Liver (tissue), 9 donors: Measurements from ENCODE around the gene NR6A1. TPM values are rescaled to one million over a fixed set of nuclear protein-coding genes. Genes with fewer than 3 reads are reported as not detected.

Experiments used
- DNase-seq: peaks from one replicate; pipeline ENCODE4 v3.0.0-alpha.2; 2017; ENCODE audit warnings: low spot score
- H3K27ac ChIP-seq, 2 donors: one replicate each; pipeline ENCODE4 v1.7.0; 2013; ENCODE audit warnings: inconsistent platforms in 2 of 2, low read length in 2 of 2, control low read depth in 1 of 2, low read depth in 1 of 2, mild to moderate bottlenecking in 1 of 2
- H3K27me3 ChIP-seq, 4 donors: one replicate each; pipeline versions ENCODE4 v1.6.1 to v1.7.0; 2013; ENCODE audit warnings: low read length in 3 of 4, inconsistent platforms in 1 of 4, mild to moderate bottlenecking in 1 of 4, moderate library complexity in 1 of 4; ENCODE audit not compliant: control insufficient read depth in 4 of 4, insufficient read depth in 4 of 4
- H3K36me3 ChIP-seq, 4 donors: one replicate each; pipeline versions ENCODE4 v1.6.1 to v1.7.0; 2013; ENCODE audit warnings: low read length in 3 of 4, mild to moderate bottlenecking in 3 of 4, low read depth in 1 of 4, moderate library complexity in 1 of 4; ENCODE audit not compliant: control insufficient read depth in 4 of 4, insufficient read depth in 3 of 4
- H3K4me1 ChIP-seq, 4 donors: one replicate each; pipeline versions ENCODE4 v1.6.1 to v1.7.0; 2013; ENCODE audit warnings: low read length in 3 of 4, mild to moderate bottlenecking in 3 of 4, moderate library complexity in 1 of 4; ENCODE audit not compliant: control insufficient read depth in 4 of 4, insufficient read depth in 4 of 4
- H3K4me3 ChIP-seq, 3 donors: one replicate each; pipeline versions ENCODE4 v1.6.1 to v1.7.0; 2013; ENCODE audit warnings: low read length in 3 of 3, control low read depth in 1 of 3, low read depth in 1 of 3, mild to moderate bottlenecking in 1 of 3
- H3K9ac ChIP-seq, 2 donors: one replicate each; pipeline ENCODE4 v1.7.0; 2013; ENCODE audit warnings: low read length in 2 of 2, mild to moderate bottlenecking in 2 of 2, moderate library complexity in 2 of 2, control low read depth in 1 of 2, low read depth in 1 of 2
- H3K9me3 ChIP-seq, 4 donors: one replicate each; pipeline versions ENCODE4 v1.6.1 to v1.7.0; 2013; ENCODE audit warnings: low read length in 3 of 4; ENCODE audit not compliant: control insufficient read depth in 4 of 4
- ATF3 ChIP-seq: IDR thresholded peaks from 2 replicates; pipeline ENCODE4 v1.6.1; 2016; ENCODE audit warnings: antibody characterized with exemption
- CTCF ChIP-seq: fragments of 150-350 bp; IDR thresholded peaks from 2 replicates; pipeline ENCODE4 v1.5.1; 2017; ENCODE audit warnings: improper control_type of control experiment, low read depth, low read length; ENCODE audit not compliant: missing input control
- EGR1 ChIP-seq, 2 donors: IDR thresholded peaks; 2 replicates each; pipeline ENCODE4 v1.6.1; 2016 to 2018; ENCODE audit warnings: antibody characterized with exemption in 2 of 2, low read depth in 2 of 2
- FOXA1 ChIP-seq: IDR thresholded peaks from 2 replicates; pipeline ENCODE4 v1.6.1; 2016; ENCODE audit warnings: antibody characterized with exemption
- FOXA2 ChIP-seq: IDR thresholded peaks from 2 replicates; pipeline ENCODE4 v1.6.1; 2016; ENCODE audit warnings: antibody characterized with exemption
- GABPA ChIP-seq, 2 donors: IDR thresholded peaks in 1 of 2; conservative IDR thresholded peaks in 1 of 2; 2 replicates each; pipeline ENCODE4 v1.6.1; 2016; ENCODE audit warnings: antibody characterized with exemption in 2 of 2, mild to moderate bottlenecking in 1 of 2, moderate library complexity in 1 of 2
- HNF4A ChIP-seq, 2 donors: conservative IDR thresholded peaks; 2 replicates each; pipeline ENCODE4 v1.6.1; 2016; ENCODE audit warnings: antibody characterized with exemption in 2 of 2, mild to moderate bottlenecking in 2 of 2
- HNF4G ChIP-seq: IDR thresholded peaks from 2 replicates; pipeline ENCODE4 v1.6.1; 2016; ENCODE audit warnings: antibody characterized with exemption
- JUND ChIP-seq, 2 donors: IDR thresholded peaks; 2 replicates each; pipeline ENCODE4 v1.6.1; 2016; ENCODE audit warnings: antibody characterized with exemption in 2 of 2
- MAX ChIP-seq: IDR thresholded peaks from 2 replicates; pipeline ENCODE4 v1.6.1; 2016; ENCODE audit warnings: antibody characterized with exemption
- NR2F2 ChIP-seq: IDR thresholded peaks from 2 replicates; pipeline ENCODE4 v1.6.1; 2016; ENCODE audit warnings: antibody characterized with exemption
- RAD21 ChIP-seq, 2 donors: IDR thresholded peaks; 2 replicates each; pipeline ENCODE4 v1.6.1; 2016; ENCODE audit warnings: antibody characterized with exemption in 2 of 2, mild to moderate bottlenecking in 2 of 2
- REST ChIP-seq: IDR thresholded peaks from 2 replicates; pipeline ENCODE4 v1.6.1; 2016; ENCODE audit warnings: antibody characterized with exemption, mild to moderate bottlenecking
- RXRA ChIP-seq, 2 donors: IDR thresholded peaks; 2 replicates each; pipeline ENCODE4 v1.6.1; 2017 to 2018; ENCODE audit warnings: antibody characterized with exemption in 2 of 2, mild to moderate bottlenecking in 1 of 2
- SP1 ChIP-seq: IDR thresholded peaks from 2 replicates; pipeline ENCODE4 v1.6.1; 2018; ENCODE audit warnings: antibody characterized with exemption, mild to moderate bottlenecking
- TAF1 ChIP-seq: conservative IDR thresholded peaks from 2 replicates; pipeline ENCODE4 v1.6.1; 2016; ENCODE audit warnings: antibody characterized with exemption, mild to moderate bottlenecking
- YY1 ChIP-seq: IDR thresholded peaks from 2 replicates; pipeline ENCODE4 v1.6.1; 2016; ENCODE audit warnings: antibody characterized with exemption, mild to moderate bottlenecking
- ZBTB33 ChIP-seq: IDR thresholded peaks from 2 replicates; pipeline ENCODE4 v1.6.1; 2016; ENCODE audit warnings: antibody characterized with exemption
- WGBS: extraction: QIAGEN DNeasy Blood & Tissue Kit; methylation state at CpG from one replicate; pipeline ENCODE4 v1.1.7; 2013; 5-methylcytosine and 5-hydroxymethylcytosine counted together
- polyA plus RNA-seq, 2 donors: library from polyadenylated mRNA; stranded (reverse) in 1 of 2; unstranded in 1 of 2; fragments of 200-250 nt in 1 of 2; fragments of >200 nt in 1 of 2; fragmentation: Nextera tagmentation in 1 of 2; extraction: Ambion mirVana in 1 of 2; gene quantifications; one replicate each; pipeline versions ENCODE4 v1.2.1 to v1.2.3, GENCODE V29; 2013 to 2015
- total RNA-seq, 2 donors: library from RNA; depleted of rRNA; stranded (reverse); fragments of >200 nt; gene quantifications; one replicate each; pipeline ENCODE4 v1.2.3, GENCODE V29; 2014
- donor health status: healthy.
- donor health status: healthy.
- donor health status: healthy.
- donor health status: healthy.
- donor health status: healthy.

The NR6A1 gene
- total and polyA plus RNA-seq, 4 donors: 0.72 to 6.1 (median 2.1) TPM

GRCh38 chr9:124507880-124508423 lies 263.2 kb downstream of the NR6A1 start:
- Histone ChIP-seq H3K27me3 (peaks cover 0 to 15% (median 6%) of the 10 kb centered on the region in 4 donors), H3K27ac (no peak overlapping the region), H3K4me3 (no peak overlapping the region), H3K9me3 (no peaks in the 10 kb centered on the region), H3K36me3 (no peaks in the 10 kb centered on the region), H3K4me1 (peaks cover 13 to 32% (median 18%) of the 10 kb centered on the region in 4 donors), H3K9ac (no peak overlapping the region)
- 96% methylated on average over 11 of the region's 11 CpGs for WGBS
- no peak for DNase-seq
- TF ChIP-seq REST: no peak
- TF ChIP-seq YY1: no peak
- TF ChIP-seq HNF4A (conservative IDR thresholded peaks at IDR 0.05): no peak
- TF ChIP-seq HNF4G: no peak
- TF ChIP-seq ZBTB33: no peak
- TF ChIP-seq EGR1 (IDR thresholded peaks at IDR 0.05; ENCODE audit: low read depth in 2 of 2): no peak
- TF ChIP-seq TAF1: no peak
- TF ChIP-seq ATF3: no peak
- no peak for TF ChIP-seq FOXA2
- no peak for TF ChIP-seq SP1
- TF ChIP-seq RXRA (IDR thresholded peaks at IDR 0.05): no peak
- no peak for TF ChIP-seq MAX
- TF ChIP-seq RAD21 (IDR thresholded peaks at IDR 0.05): no peak
- TF ChIP-seq JUND (IDR thresholded peaks at IDR 0.05): no peak
- no peak for TF ChIP-seq CTCF
- no peak for TF ChIP-seq GABPA (IDR thresholded peaks at IDR 0.05 in 1 of 2, conservative IDR thresholded peaks at IDR 0.05 in 1 of 2)
- TF ChIP-seq FOXA1: no peak
- TF ChIP-seq NR2F2: no peak
